GM06990 (cell line): Measurements from ENCODE around the gene FMR1.

Source experiments
- DNase-seq: peaks from one replicate; pipeline ENCODE4 v3.0.0-alpha.2; 2011; ENCODE audit not compliant: insufficient read length; ENCODE audit errors: extremely low read depth
- H3K27me3 ChIP-seq: replicated peaks from 2 replicates; pipeline ENCODE4 v1.6.0; 2011; ENCODE audit warnings: low read length; ENCODE audit not compliant: control insufficient read depth, insufficient read depth
- H3K36me3 ChIP-seq: 2 replicates; pipeline ENCODE4 v1.5.1; 2011; ENCODE audit warnings: low read length; ENCODE audit not compliant: control insufficient read depth, insufficient read depth
- H3K4me3 ChIP-seq: replicated peaks from 2 replicates; pipeline ENCODE4 v1.5.1; 2011; ENCODE audit warnings: low read depth, mild to moderate bottlenecking, control low read depth, low read length
- CTCF ChIP-seq: IDR thresholded peaks from 2 replicates; pipeline ENCODE4 v1.5.1; 2011; ENCODE audit warnings: low read length, control low read depth, mild to moderate bottlenecking, inconsistent platforms; ENCODE audit not compliant: insufficient read depth, poor library complexity, severe bottlenecking

FMR1 gene

DNA sequence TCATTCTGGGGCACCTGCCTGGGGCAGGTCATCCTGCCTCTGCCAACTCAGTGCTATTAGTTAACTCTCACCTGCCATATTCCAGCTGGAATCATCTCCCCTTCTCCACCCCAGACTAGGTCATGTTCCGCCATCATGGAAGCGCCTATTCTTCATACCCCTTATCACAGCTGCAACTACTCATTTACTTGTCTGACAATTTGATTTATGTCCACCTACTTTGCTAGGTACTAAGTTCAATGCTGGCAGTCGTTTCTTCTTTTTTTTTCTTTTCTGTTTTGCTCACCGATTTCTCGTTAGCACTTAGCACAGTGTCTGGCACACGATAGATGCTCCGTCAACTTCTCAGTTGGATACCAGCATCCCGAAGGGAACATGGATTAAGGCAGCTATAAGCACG is 1.1 kb upstream of the FMR1 start:
- no peaks in the 10 kb centered on the region for H3K27me3 ChIP-seq
- no peak for DNase-seq
- no peak overlapping the region for H3K4me3 ChIP-seq
- TF ChIP-seq CTCF: no peak
- no peaks in the 10 kb centered on the region for H3K36me3 ChIP-seq

DNA sequence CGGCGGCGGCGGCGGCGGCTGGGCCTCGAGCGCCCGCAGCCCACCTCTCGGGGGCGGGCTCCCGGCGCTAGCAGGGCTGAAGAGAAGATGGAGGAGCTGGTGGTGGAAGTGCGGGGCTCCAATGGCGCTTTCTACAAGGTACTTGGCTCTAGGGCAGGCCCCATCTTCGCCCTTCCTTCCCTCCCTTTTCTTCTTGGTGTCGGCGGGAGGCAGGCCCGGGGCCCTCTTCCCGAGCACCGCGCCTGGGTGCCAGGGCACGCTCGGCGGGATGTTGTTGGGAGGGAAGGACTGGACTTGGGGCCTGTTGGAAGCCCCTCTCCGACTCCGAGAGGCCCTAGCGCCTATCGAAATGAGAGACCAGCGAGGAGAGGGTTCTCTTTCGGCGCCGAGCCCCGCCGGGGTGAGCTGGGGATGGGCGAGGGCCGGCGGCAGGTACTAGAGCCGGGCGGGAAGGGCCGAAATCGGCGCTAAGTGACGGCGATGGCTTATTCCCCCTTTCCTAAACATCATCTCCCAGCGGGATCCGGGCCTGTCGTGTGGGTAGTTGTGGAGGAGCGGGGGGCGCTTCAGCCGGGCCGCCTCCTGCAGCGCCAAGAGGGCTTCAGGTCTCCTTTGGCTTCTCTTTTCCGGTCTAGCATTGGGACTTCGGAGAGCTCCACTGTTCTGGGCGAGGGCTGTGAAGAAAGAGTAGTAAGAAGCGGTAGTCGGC is 528 bp downstream of the FMR1 start:
- DNase-seq: peak; percentile 63
- TF ChIP-seq CTCF: no peak
- peak overlapping the region; percentile 80 for H3K4me3 ChIP-seq
- H3K27me3 ChIP-seq: no peaks in the 10 kb centered on the region
- no peaks in the 10 kb centered on the region for H3K36me3 ChIP-seq

- no peak for DNase-seq
- H3K36me3 ChIP-seq: no peaks in the 10 kb centered on the region
- H3K4me3 ChIP-seq: peak overlapping the region; percentile 80
- no peaks in the 10 kb centered on the region for H3K27me3 ChIP-seq
- TF ChIP-seq CTCF: no peak
These were observed 1.9 kb downstream of the FMR1 start for GRCh38 chrX:147913570-147913969.

DNA sequence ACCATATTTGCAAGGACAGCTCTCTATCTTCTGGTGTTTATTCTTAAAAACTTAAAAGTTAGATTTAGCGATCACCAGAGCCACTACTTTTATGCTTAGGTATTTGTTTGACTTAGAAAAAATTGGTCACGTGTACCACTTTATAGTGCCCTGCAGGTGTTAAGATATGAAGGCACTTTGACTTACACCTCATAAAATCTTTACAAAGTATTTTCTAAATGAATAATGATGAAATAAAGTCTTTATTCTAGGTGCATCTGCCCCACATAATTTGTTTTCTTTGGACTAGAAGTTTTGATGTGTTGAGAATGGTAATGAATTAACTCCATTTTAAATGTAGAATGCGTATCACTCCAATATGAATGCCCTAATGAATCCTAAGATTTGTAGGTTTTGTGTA is 2.9 kb downstream of the FMR1 start:
- H3K4me3 ChIP-seq: no peak overlapping the region
- no peak for TF ChIP-seq CTCF
- no peaks in the 10 kb centered on the region for H3K36me3 ChIP-seq
- H3K27me3 ChIP-seq: no peaks in the 10 kb centered on the region
- DNase-seq: no peak

- H3K36me3 ChIP-seq: no peaks in the 10 kb centered on the region
- no peak overlapping the region for H3K4me3 ChIP-seq
- H3K27me3 ChIP-seq: no peaks in the 10 kb centered on the region
- DNase-seq: no peak
- TF ChIP-seq CTCF: no peak
These were observed 4.8 kb downstream of the FMR1 start for GRCh38 chrX:147916375-147916968.
